AG09319 (cell line): ENCODE measurements around the gene AOC2.

ENCODE experiments used
- DNase-seq: peaks from one replicate; pipeline ENCODE4 v3.0.0-alpha.2; 2010; ENCODE audit warnings: low read depth; ENCODE audit errors: extremely low read depth
- TF ChIP-seq, protein P1 (sequence below): IDR thresholded peaks from 2 replicates; pipeline ENCODE4 v1.5.1; 2011; ENCODE audit warnings: low read depth, mild to moderate bottlenecking, inconsistent platforms, low read length, moderate library complexity

AOC2 gene

GRCh38 chr17:42817866-42818265 lies 26.5 kb upstream of the AOC2 start:
- TF ChIP-seq, protein P1, sequence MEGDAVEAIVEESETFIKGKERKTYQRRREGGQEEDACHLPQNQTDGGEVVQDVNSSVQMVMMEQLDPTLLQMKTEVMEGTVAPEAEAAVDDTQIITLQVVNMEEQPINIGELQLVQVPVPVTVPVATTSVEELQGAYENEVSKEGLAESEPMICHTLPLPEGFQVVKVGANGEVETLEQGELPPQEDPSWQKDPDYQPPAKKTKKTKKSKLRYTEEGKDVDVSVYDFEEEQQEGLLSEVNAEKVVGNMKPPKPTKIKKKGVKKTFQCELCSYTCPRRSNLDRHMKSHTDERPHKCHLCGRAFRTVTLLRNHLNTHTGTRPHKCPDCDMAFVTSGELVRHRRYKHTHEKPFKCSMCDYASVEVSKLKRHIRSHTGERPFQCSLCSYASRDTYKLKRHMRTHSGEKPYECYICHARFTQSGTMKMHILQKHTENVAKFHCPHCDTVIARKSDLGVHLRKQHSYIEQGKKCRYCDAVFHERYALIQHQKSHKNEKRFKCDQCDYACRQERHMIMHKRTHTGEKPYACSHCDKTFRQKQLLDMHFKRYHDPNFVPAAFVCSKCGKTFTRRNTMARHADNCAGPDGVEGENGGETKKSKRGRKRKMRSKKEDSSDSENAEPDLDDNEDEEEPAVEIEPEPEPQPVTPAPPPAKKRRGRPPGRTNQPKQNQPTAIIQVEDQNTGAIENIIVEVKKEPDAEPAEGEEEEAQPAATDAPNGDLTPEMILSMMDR = no peak

GRCh38 chr17:42818379-42818778 lies 26.0 kb upstream of the AOC2 start:
- TF ChIP-seq, protein P1 = no peak
- no peak for DNase-seq

More at GRCh38 chr17:42817866-42818265, 26.5 kb upstream of the AOC2 start:
- no peak for DNase-seq

GRCh38 chr17:42819939-42820535 lies 24.3 kb upstream of the AOC2 start:
- TF ChIP-seq, protein P1 = peak; percentile 78
- no peak for DNase-seq

GRCh38 chr17:42821176-42821575 lies 23.2 kb upstream of the AOC2 start:
- DNase-seq = no peak
- TF ChIP-seq, protein P1 = no peak

GRCh38 chr17:42827472-42827871 lies 16.9 kb upstream of the AOC2 start:
- TF ChIP-seq, protein P1 = no peak
- no peak for DNase-seq

DNA sequence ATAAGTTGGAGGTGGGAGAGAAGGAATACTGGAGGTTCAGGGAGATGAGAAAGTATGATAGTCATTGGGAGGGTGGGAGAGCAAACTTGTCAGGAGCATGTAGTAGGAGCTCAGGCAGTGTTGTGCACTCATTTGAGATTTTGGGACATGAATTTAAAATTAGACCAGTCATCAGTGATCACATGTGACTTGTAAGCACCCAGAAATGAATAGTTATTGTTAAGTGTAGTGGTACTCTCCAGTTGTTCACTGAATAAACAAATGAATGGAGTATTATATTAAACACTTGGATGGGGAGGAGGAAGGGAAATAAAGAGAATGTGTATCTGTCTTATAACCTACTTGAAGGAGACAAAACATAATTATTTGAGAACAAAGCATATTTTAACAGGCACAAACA lies 13.4 kb upstream of the AOC2 start:
- no peak for DNase-seq
- TF ChIP-seq, protein P1 = no peak

- no peak for DNase-seq
- TF ChIP-seq, protein P1 = no peak
Observed at GRCh38 chr17:42832213-42832933, 12.0 kb upstream of the AOC2 start.
